Activated CD4-positive, alpha-beta T cell treated with anti-CD3 and anti-CD28 coated beads, Interleukin-2, amount 50 U/mL, for 48 hours (primary cell): ENCODE measurements around the gene CASP9.
"Not testable (repeated sequence)": the region's sequence is repeated elsewhere in the genome, so short reads cannot be mapped to it uniquely, and the experiment has no call there.

ENCODE experiments used
- DNase-seq, 2 experiments: peaks; one replicate each; pipeline ENCODE4 v3.0.0-alpha.2; 2020

The CASP9 gene

DNA sequence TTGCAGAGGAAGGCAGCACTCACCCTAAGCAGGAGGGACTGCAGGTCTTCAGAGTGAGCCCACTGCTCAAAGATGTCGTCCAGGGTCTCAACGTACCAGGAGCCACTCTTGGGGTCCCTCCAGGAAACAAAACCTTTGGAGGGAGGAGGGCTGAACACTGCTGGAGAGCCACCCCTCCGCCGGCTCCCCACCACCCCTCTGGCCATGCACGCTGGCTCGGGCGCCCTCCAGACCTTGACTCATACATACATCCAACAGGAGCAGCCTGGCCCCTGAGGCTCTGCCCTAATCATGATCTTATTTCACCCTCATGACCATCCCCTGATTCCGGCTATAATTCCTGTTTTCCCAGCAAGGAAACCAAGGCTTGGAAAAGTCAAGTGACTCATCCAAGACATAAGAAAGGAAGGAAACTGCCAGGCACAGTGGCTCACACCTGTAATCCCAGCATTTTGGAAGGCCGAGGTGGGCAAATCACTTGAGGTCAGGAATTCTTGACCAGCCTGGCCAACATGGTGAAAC is 30.1 kb downstream of the CASP9 start:
- DNase-seq = no peak

DNA sequence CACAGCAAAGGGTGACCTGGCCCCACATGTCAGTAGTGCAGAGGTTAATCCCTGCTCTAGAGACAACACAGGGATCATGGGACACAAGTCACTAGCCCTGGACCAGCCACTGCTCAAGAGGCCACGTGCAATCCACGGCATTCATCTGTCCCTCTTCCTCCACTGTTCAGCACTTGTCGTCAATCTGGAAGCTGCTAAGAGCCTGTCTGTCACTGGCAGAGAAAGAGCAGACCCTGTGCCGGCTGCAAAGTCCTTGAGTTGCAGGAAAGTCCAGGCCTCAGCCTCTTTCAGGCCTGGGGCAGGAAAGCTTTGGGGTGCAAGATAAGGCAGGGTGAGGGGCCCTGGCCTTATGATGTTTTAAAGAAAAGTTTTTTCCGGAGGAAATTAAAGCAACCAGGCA is 31.4 kb downstream of the CASP9 start:
- DNase-seq = no peak

DNA sequence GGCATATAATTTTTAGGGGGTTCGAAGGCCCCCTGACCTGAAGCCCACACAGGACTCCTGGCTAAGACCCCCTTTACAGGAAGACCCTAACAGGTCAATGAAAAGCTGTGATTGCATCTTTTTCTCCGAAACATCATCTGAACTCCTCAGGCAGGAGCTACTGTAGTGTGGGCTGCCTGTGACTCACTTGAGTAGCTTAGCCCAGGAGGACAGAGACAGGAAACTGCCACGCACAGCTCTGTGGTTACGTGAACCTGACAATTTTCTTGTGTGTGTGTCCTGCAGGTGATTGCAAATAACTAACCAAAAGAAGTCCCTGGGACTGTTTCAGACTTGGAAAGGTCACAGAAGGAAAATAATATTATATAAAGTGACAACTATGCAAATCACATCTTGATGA is 33.0 kb downstream of the CASP9 start:
- not testable (repeated sequence) for DNase-seq

GRCh38 chr1:15489052-15489736 is 34.8 kb downstream of the CASP9 start:
- no peak for DNase-seq

DNA sequence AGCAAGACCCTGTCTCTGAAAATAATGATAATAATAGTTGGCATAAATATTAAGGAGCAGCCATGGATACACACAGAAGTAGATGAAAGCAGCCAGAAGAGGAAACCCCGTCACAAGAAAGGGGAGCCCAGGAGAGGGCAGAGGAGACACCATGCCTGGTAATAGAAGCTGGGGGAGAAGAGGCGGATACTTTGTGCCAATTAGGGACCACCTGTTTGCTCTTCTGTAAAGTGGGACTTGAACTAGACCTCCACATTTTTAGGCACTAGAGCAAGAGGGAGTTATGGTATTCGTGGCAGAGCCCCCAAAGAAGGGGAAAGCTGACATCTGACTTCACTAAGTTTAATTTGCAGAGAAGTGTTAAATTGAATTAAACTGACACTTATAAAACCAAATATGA is 35.6 kb downstream of the CASP9 start:
- no peak for DNase-seq

- DNase-seq = not testable (repeated sequence)
Observed at GRCh38 chr1:15486844-15487610, 37.0 kb downstream of the CASP9 start.

- DNase-seq = no peak
Observed at GRCh38 chr1:15485636-15486035, 38.4 kb downstream of the CASP9 start.

- not testable (repeated sequence) for DNase-seq
Observed at GRCh38 chr1:15484443-15484842, 39.6 kb downstream of the CASP9 start.

DNA sequence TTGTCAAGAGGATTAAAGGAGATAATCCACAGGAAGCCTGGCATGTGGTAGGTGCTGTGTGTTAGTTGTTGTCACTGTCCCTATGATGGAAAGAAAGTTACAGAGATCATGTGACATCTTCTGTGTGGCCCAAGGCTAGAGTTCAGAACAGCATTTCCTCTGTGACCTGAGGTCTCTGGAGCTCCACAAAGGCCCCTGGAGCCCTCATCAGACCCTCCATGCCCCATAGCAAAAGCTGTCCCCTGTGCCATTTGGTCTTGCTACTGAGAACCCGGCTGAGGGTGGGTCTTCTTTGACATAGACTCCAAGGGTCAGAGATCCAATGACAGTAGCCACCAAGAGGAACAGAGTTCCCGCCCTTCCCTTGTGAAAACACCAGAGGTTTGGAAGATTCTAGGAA is 40.0 kb downstream of the CASP9 start:
- no peak for DNase-seq

DNA sequence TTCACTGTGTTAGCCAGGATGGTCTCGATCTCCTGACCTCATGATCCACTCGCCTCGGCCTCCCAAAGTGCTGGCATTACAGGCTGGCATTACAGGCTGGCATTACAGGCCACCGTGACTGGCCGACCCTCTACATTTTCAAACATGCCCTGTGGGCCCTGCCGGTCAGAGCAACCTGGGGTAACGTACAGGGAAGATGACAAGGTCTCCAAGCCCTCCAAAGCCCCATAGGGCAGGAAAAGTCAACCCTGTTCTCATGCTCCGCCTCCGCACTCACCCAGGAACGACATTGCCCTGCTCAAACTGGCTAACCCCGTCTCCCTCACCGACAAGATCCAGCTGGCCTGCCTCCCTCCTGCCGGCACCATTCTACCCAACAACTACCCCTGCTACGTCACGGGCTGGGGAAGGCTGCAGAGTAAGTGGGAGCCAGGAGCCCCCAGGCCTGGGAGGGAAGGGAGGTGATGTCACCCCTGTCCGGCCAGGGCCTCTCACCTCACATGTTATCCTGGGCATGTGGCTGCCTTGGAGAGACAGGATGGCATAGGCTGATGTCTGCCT is 41.0 kb downstream of the CASP9 start:
- DNase-seq = not testable (repeated sequence)

DNA sequence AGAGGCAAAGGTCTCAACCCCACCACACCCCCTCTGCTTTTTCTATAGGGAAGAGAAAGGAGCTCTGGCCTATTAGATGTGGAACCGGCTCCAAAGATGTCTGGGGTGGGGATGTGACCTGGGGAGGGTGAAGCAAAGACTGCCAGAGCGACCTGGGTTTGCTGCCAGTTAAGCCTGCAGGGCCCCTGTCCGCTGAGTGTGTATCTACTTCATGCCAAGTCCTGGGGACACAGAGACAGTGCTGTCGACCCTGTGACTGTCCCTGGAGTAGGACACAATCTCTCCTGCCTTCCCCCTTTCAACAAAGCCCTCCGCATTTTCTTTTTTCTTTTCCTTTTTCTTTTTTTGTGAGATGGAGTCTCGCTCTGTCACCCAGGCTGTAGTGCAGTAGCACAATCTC is 41.6 kb downstream of the CASP9 start:
- not testable (repeated sequence) for DNase-seq

- DNase-seq = no peak
Observed at GRCh38 chr1:15479654-15480347, 44.2 kb downstream of the CASP9 start.

- DNase-seq = no peak
Observed at GRCh38 chr1:15477646-15478212, 46.3 kb downstream of the CASP9 start.

- DNase-seq = no peak
Observed at GRCh38 chr1:15476927-15477326, 47.1 kb downstream of the CASP9 start.

DNA sequence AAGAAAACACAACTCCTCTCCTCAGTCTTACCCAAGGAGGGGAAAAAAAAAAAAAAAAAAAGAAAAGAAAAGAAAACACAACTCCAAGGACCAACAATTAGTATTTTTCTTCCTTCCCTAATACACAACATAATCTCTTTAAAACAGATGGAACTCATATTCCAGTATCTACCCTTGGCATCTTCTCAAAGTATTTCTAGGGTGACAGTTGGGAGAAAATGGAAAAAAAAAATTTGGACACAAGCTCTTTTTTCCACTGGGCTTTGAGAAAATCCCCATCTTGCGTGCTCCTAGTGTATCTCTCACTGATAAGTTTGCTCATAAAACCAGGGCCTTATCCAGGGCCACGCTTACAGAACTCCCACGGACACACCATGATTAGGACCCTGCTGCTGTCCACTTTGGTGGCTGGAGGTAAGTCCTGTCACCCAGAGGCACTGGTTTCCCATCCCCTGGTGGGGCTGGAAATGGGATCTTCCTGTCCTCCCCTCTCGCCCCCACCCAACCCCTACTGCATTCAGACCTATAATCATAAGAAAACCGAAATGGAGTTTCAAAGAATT is 48.2 kb downstream of the CASP9 start, which contains the start of gene CELA2B:
TSS of gene CELA2B (plus strand) at position 353 of the 563 bp plus-strand sequence. CDS start at position 375, 22 bp downstream.
- DNase-seq = no peak

DNA sequence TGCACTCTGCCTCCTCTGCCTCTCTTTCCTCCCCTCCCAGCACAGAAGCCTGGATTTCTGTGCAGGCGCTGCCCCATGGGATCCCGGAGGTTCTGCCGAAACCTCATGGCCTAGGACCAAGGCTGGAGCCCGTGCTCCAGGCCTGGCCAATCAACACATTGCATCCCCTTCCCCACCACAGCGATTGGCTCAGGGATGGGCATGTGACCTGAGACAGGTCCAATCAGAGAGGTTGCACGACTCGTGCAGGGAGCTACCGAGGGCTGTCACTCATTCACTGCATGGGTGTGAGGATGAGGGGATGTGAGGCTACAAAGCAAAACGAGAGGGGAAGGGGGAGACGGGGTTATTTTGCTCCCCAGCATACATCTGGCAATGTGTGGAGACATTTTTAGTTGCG is 51.4 kb downstream of the CASP9 start:
- no peak for DNase-seq

DNA sequence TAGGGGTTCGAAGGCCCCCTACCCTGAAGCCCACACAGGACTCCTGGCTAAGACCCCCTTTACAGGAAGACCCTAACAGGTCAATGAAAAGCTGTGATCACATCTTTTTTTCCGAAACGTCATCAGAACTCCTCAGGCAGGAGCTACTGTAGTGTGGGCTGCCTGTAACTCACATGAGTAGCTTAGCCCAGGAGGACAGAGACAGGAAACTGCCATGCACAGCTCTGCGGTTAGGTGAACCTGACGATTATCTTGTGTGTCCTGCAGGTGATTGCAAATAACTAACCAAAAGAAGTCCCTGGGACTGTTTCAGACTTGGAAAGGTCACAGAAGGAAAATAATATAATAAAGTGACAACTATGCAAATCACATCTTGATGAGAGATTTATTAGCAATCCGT is 52.3 kb downstream of the CASP9 start:
- not testable (repeated sequence) for DNase-seq

DNA sequence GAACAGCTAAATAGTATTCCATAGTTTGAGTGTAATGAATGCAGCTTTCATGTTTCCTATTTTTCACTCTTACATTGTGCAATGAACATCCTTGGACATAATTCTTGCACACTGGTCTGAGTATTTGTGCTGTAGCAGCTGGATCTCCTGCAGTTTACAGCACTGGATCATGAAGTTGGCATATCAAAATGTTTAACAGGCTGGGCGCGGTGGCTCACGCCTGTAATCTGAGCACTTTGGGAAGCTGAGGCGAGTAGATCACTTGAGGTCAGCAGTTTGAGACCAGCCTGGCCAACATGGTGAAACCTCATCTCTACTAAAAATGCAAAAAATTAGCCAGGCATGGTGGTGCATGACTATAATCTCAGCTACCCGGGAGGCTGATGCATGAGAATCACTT is 52.9 kb downstream of the CASP9 start:
- not testable (repeated sequence) for DNase-seq

DNA sequence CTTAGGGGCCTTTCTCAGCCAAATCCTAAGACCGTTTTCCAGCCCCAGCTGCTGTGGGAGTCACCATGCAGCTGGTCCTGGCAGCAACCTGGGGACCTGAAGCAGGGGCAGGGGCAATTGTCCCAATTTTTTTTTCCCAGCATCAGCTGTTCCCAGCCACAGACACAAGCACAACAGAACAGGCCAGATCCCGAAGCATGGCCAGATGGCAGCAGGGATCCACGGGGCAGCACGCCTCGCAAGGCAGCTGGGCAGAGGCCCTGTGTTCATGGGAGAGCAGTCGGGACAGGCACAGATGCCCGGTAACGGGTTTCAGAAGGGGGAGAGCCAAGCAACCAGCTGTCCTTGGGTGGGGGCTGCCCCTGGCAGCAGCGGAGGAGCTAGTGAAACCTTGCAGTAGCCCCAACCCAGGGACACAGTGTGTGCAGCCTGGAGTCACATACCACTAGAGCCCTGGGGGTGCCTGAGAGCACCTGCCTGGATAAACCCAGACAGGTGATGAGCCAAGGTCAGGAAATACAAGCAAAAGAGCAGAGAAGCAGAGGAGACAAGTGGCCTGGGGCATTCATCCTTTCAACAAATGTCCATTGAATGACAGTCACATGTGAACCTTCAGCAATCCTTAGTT is 54.1 kb downstream of the CASP9 start:
- not testable (repeated sequence) for DNase-seq

DNA sequence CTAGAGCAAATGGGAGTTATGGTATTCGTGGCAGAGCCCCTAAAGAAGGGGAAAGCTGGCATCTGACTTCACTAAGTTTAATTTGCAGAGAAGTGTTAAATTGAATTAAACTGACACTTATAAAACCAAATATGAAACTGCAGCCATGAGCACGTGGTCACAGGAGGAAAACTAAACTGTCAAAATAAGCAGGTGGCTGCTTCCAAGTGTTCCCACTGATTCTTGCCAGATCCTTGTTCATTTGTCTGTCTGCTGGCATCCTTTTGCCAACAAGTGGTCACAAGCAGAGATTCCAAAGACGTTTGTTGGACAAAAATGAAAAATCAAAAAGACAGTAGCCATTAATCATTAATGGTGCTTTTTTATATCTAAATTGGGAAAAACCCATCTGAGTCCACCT is 54.7 kb downstream of the CASP9 start:
- DNase-seq = no peak

GRCh38 chr1:15468145-15468544 is 55.9 kb downstream of the CASP9 start:
- DNase-seq = no peak
